ENCODE measurements around the gene FDXR. TPM values are rescaled to one million over a fixed set of nuclear protein-coding genes. Genes with fewer than 3 reads are reported as not detected.

FDXR gene
- total RNA-seq, 1 experiment from 2014 or later: 29.7 TPM

- no TSS peak for BruUV-seq (replicated peaks)
- intact Hi-C loops (cut with micrococcal nuclease): no loop called here
- Mint-ChIP-seq H3K4me3 (ENCODE audit: unreplicated experiment) (no peak overlapping the region), H3K4me1 (ENCODE audit: insufficient read depth, unreplicated experiment) (no peaks in the 10 kb centered on the region), H3K9me3 (ENCODE audit: unreplicated experiment) (no peaks in the 10 kb centered on the region), H3K36me3 (ENCODE audit: insufficient read depth, unreplicated experiment) (no peaks in the 10 kb centered on the region), H3K27me3 (ENCODE audit: insufficient read depth, unreplicated experiment) (peaks cover 53% of the 10 kb centered on the region), H3K27ac (ENCODE audit: low read depth, unreplicated experiment) (no peak overlapping the region)
- POLR2A ChIA-PET: interaction anchor here (0.9 kb wide), 1 partner anchor 21 kb away, joined by 3 read pairs; the partner anchor contains the start of gene FDXR
- TF ChIP-seq CTCF (IDR thresholded peaks at IDR 0.05; ENCODE audit: unreplicated experiment): no peak
- DNase-seq (ENCODE audit: unreplicated experiment): no peak
- CTCF ChIA-PET: interaction anchor here (1.0 kb wide), 1 partner anchor 28 kb away, joined by 3 read pairs; no protein-coding TSS in a partner anchor
Observed at GRCh38 chr17:74893936-74894671, 21.3 kb upstream of the FDXR start.

- Mint-ChIP-seq H3K4me3 (ENCODE audit: unreplicated experiment) (no peak within 1 kb of the TSS), H3K9me3 (ENCODE audit: unreplicated experiment) (no peaks in the 10 kb centered on the region), H3K27ac (ENCODE audit: low read depth, unreplicated experiment) (no peak within 1 kb of the TSS), H3K4me1 (ENCODE audit: insufficient read depth, unreplicated experiment) (no peaks in the 10 kb centered on the region), H3K36me3 (ENCODE audit: insufficient read depth, unreplicated experiment) (no peaks in the 10 kb centered on the region), H3K27me3 (ENCODE audit: insufficient read depth, unreplicated experiment) (peaks cover 53% of the 10 kb centered on the region)
- CTCF ChIA-PET: interaction anchor here (1.0 kb wide), 1 partner anchor 27 kb away, joined by 3 read pairs; no protein-coding TSS in a partner anchor
- no peak for TF ChIP-seq CTCF (IDR thresholded peaks at IDR 0.05; ENCODE audit: unreplicated experiment)
- POLR2A ChIA-PET: no interaction called here
- intact Hi-C loops (cut with micrococcal nuclease): no loop called here
- BruUV-seq (replicated peaks): no TSS peak
- DNase-seq (ENCODE audit: unreplicated experiment): no peak
Observed at GRCh38 chr17:74892974-74893911, 20.4 kb upstream of the FDXR start, which contains the start of gene FADS6. Gene FADS6 (minus strand): TSS chr17:74893633. CDS start chr17:74893595, 38 bp downstream.

GRCh38 chr17:74892013-74892841 lies 19.4 kb upstream of the FDXR start:
- ChIA-PET POLR2A (interaction anchor here (0.7 kb wide), 1 partner anchor 19 kb away, joined by 5 read pairs; the partner anchor contains the start of gene FDXR), CTCF (interaction anchor here (0.7 kb wide), 3 partner anchors 25 to 1333 kb away, joined by 3 read pairs; no protein-coding TSS in a partner anchor)
- H3K27ac Mint-ChIP-seq (ENCODE audit: low read depth, unreplicated experiment): no peak overlapping the region
- BruUV-seq (replicated peaks): no TSS peak
- no peaks in the 10 kb centered on the region for H3K4me1 Mint-ChIP-seq (ENCODE audit: insufficient read depth, unreplicated experiment)
- H3K36me3 Mint-ChIP-seq (ENCODE audit: insufficient read depth, unreplicated experiment): no peaks in the 10 kb centered on the region
- H3K4me3 Mint-ChIP-seq (ENCODE audit: unreplicated experiment): no peak overlapping the region
- no peaks in the 10 kb centered on the region for H3K9me3 Mint-ChIP-seq (ENCODE audit: unreplicated experiment)
- peaks cover 53% of the 10 kb centered on the region for H3K27me3 Mint-ChIP-seq (ENCODE audit: insufficient read depth, unreplicated experiment)
- DNase-seq (ENCODE audit: unreplicated experiment): no peak
- intact Hi-C loops (cut with micrococcal nuclease): no loop called here
- no peak for TF ChIP-seq CTCF (IDR thresholded peaks at IDR 0.05; ENCODE audit: unreplicated experiment)

All from MCF 10A (cell line).